ENCODE data around the gene SERTAD3.
"Not testable (repeated sequence)": the region's sequence is repeated elsewhere in the genome, so short reads cannot be mapped to it uniquely, and the experiment has no call there.

Gene SERTAD3

GRCh38 chr19:40413291-40413845, 30.8 kb downstream of the SERTAD3 start, which contains the start of gene PRX:
Gene PRX (minus strand): TSS chr19:40413378. CDS start chr19:40407932, 5,446 bp downstream.
- no peak within 1 kb of the TSS for H3K27ac ChIP-seq
- DNase-seq (ENCODE audit: low read depth, low spot score) = no peak

GRCh38 chr19:40412866-40413265, 31.3 kb downstream of the SERTAD3 start:
- no peak overlapping the region for H3K27ac ChIP-seq
- no peak for DNase-seq (ENCODE audit: low read depth, low spot score)

- no peak overlapping the region for H3K27ac ChIP-seq
- no peak for DNase-seq (ENCODE audit: low read depth, low spot score)
Measured at GRCh38 chr19:40411958-40412499, 32.1 kb downstream of the SERTAD3 start.

- no peak overlapping the region for H3K27ac ChIP-seq
- DNase-seq (ENCODE audit: low read depth, low spot score) = no peak
Measured at GRCh38 chr19:40411125-40411842, 32.9 kb downstream of the SERTAD3 start.

GRCh38 chr19:40410030-40410389, 34.1 kb downstream of the SERTAD3 start:
- H3K27ac ChIP-seq = no peak overlapping the region
- no peak for DNase-seq (ENCODE audit: low read depth, low spot score)

GRCh38 chr19:40408598-40408925, 35.6 kb downstream of the SERTAD3 start:
- not testable (repeated sequence) for H3K27ac ChIP-seq; DNase-seq (ENCODE audit: low read depth, low spot score)

- no peak for DNase-seq (ENCODE audit: low read depth, low spot score)
- H3K27ac ChIP-seq = no peak overlapping the region
Measured at GRCh38 chr19:40407714-40408597, 36.2 kb downstream of the SERTAD3 start.

GRCh38 chr19:40403262-40403984, 40.7 kb downstream of the SERTAD3 start:
- H3K27ac ChIP-seq = no peak overlapping the region
- no peak for DNase-seq (ENCODE audit: low read depth, low spot score)

- DNase-seq (ENCODE audit: low read depth, low spot score) = no peak
- H3K27ac ChIP-seq = no peak overlapping the region
Measured at GRCh38 chr19:40400559-40400958, 43.6 kb downstream of the SERTAD3 start.

- no peak for DNase-seq (ENCODE audit: low read depth, low spot score)
- no peak overlapping the region for H3K27ac ChIP-seq
Measured at GRCh38 chr19:40398417-40399131, 45.6 kb downstream of the SERTAD3 start.

GRCh38 chr19:40397568-40397906, 46.6 kb downstream of the SERTAD3 start:
- no peak overlapping the region for H3K27ac ChIP-seq
- no peak for DNase-seq (ENCODE audit: low read depth, low spot score)

- DNase-seq (ENCODE audit: low read depth, low spot score) = no peak
- H3K27ac ChIP-seq = no peak overlapping the region
Measured at GRCh38 chr19:40396886-40397567, 47.1 kb downstream of the SERTAD3 start.

GRCh38 chr19:40395956-40396355, 48.2 kb downstream of the SERTAD3 start:
- no peak for DNase-seq (ENCODE audit: low read depth, low spot score)
- no peak overlapping the region for H3K27ac ChIP-seq

GRCh38 chr19:40394816-40395210, 49.3 kb downstream of the SERTAD3 start:
- H3K27ac ChIP-seq = no peak overlapping the region
- DNase-seq (ENCODE audit: low read depth, low spot score) = no peak

- no peak for DNase-seq (ENCODE audit: low read depth, low spot score)
- no peak overlapping the region for H3K27ac ChIP-seq
Measured at GRCh38 chr19:40393894-40394815, 50.0 kb downstream of the SERTAD3 start.

- no peak overlapping the region for H3K27ac ChIP-seq
- DNase-seq (ENCODE audit: low read depth, low spot score) = no peak
Measured at GRCh38 chr19:40392894-40393517, 51.1 kb downstream of the SERTAD3 start.

GRCh38 chr19:40392123-40392522, 52.0 kb downstream of the SERTAD3 start:
- no peak for DNase-seq (ENCODE audit: low read depth, low spot score)
- H3K27ac ChIP-seq = no peak overlapping the region
